ENCODE measurements around the gene CACNA1C. TPM values are rescaled to one million over a fixed set of nuclear protein-coding genes. Genes with fewer than 3 reads are reported as not detected.

CACNA1C gene
- total RNA-seq, 4 donors from 2014 or later, result 2.9 to 5.3 (median 4.3) TPM

GRCh38 chr12:2578211-2578610, 525.4 kb downstream of the CACNA1C start:
- TF ChIP-seq, protein P1, sequence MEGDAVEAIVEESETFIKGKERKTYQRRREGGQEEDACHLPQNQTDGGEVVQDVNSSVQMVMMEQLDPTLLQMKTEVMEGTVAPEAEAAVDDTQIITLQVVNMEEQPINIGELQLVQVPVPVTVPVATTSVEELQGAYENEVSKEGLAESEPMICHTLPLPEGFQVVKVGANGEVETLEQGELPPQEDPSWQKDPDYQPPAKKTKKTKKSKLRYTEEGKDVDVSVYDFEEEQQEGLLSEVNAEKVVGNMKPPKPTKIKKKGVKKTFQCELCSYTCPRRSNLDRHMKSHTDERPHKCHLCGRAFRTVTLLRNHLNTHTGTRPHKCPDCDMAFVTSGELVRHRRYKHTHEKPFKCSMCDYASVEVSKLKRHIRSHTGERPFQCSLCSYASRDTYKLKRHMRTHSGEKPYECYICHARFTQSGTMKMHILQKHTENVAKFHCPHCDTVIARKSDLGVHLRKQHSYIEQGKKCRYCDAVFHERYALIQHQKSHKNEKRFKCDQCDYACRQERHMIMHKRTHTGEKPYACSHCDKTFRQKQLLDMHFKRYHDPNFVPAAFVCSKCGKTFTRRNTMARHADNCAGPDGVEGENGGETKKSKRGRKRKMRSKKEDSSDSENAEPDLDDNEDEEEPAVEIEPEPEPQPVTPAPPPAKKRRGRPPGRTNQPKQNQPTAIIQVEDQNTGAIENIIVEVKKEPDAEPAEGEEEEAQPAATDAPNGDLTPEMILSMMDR (IDR thresholded peaks at IDR 0.05; ENCODE audit: low read depth), result no peak

GRCh38 chr12:2578772-2579171, 526.0 kb downstream of the CACNA1C start:
- TF ChIP-seq, protein P1 (IDR thresholded peaks at IDR 0.05; ENCODE audit: low read depth), result no peak

GRCh38 chr12:2580821-2581220, 528.0 kb downstream of the CACNA1C start:
- TF ChIP-seq, protein P1 (IDR thresholded peaks at IDR 0.05; ENCODE audit: low read depth), result no peak

DNA sequence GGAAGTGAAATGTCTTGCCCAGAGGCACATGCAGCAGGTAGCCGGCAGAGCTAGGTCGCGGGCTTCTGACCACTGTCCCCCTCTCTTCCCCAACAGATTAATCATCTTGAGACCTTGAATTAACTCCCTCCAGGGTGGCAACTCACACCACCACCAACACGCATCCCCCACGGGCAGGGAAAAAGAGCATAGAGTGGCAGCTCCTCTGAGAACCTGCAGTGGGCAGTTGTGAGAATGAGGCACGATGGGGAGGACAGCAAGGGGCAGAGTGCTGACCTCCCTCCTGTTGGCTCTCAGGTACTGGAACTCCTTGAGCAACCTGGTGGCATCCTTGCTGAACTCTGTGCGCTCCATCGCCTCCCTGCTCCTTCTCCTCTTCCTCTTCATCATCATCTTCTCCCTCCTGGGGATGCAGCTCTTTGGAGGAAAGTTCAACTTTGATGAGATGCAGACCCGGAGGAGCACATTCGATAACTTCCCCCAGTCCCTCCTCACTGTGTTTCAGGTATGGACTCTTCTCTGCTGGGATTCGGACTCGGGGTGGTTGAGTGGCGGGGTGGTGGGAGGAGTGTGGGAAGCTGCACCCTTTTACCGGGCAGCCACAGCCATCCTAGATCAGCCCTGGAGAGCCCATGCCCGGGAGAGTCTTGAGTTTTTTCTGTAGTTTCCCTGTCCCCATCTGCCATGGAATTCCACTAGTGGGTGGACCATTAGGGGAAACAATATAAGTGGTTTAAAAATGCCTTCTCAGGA, 528.7 kb downstream of the CACNA1C start:
- TF ChIP-seq, protein P1 (IDR thresholded peaks at IDR 0.05; ENCODE audit: low read depth), result no peak

DNA sequence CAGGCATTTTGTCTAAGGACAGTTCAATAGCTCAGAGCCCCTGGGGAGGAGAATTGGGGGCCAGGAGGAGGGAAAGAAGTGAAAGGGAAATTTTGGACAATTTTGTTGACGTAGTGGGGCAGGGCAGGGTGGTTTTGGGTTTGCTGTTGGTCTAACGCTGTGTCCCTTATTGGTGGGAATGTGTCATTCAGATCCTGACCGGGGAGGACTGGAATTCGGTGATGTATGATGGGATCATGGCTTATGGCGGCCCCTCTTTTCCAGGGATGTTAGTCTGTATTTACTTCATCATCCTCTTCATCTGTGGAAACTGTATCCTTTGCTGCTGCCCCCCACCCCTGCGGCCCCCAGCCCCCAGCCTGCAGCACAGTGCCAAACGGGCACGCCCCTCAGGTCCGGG, 529.8 kb downstream of the CACNA1C start:
- TF ChIP-seq, protein P1 (IDR thresholded peaks at IDR 0.05; ENCODE audit: low read depth), result no peak

DNA sequence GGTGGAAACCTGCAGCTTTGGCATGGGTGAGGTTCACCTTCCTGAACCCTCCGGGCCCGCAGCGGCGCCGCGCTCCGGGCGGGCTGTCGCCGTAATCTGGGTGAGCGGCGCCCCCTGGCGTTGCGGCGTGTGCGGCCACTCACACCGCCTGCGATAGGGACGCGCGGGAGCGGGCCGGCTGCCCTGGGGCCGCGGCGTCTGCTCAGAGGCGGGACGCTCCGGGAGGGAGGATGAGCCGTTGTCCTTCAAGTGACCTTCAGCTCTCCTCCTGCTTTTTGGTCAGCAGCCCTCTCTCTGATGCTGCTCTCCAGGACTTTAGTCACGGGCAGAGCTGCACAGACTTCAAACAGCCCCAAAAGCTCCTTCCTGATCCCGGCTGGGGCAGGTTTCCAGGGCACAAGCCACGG, 530.3 kb downstream of the CACNA1C start:
- TF ChIP-seq, protein P1 (IDR thresholded peaks at IDR 0.05; ENCODE audit: low read depth), result no peak

GRCh38 chr12:2583642-2584401, 531.0 kb downstream of the CACNA1C start:
- TF ChIP-seq, protein P1 (IDR thresholded peaks at IDR 0.05; ENCODE audit: low read depth), result no peak
